Stomach (tissue), 4 donors: ENCODE data around the gene APEH.

ENCODE experiments used
- CTCF ChIP-seq, 7 experiments: fragments of 450-650 bp in 4 of 7; fragments of 200-600 bp in 3 of 7; sonication (generic) in 3 of 7; IDR thresholded peaks; one replicate each; pipeline ENCODE4 v1.5.1; 2016 to 2019; ENCODE audit warnings: antibody characterized with exemption in 7 of 7, control low read depth in 2 of 7, mild to moderate bottlenecking in 1 of 7
- EP300 ChIP-seq: sonication (generic); formaldehyde crosslinking; IDR thresholded peaks from one replicate; pipeline ENCODE4 v1.6.1; 2017; ENCODE audit warnings: antibody characterized with exemption

GRCh38 chr3:49701388-49702077 is 27.4 kb downstream of the APEH start:
- TF ChIP-seq CTCF (IDR thresholded peaks at IDR 0.05) (peak in 1 of 7 experiments; percentile 19), EP300 (no peak)
